H9 (cell line): ENCODE results near the gene HCFC2. TPM values are rescaled to one million over a fixed set of nuclear protein-coding genes. Genes with fewer than 3 reads are reported as not detected.

Experiments
- DNase-seq: peaks from one replicate; pipeline ENCODE4 v3.0.0-alpha.2; 2017
- H2AFZ ChIP-seq: one replicate; pipeline ENCODE4 v1.6.1; 2013; ENCODE audit warnings: mild to moderate bottlenecking, low read length, control low read depth, moderate library complexity
- H2AK5ac ChIP-seq: 2 replicates; pipeline ENCODE4 v1.6.1; 2013; ENCODE audit warnings: low read length, control low read depth, mixed read lengths; ENCODE audit not compliant: insufficient read length
- H2BK120ac ChIP-seq: one replicate; pipeline ENCODE4 v1.6.1; 2013; ENCODE audit warnings: low read depth, mild to moderate bottlenecking, low read length, control low read depth, inconsistent platforms; ENCODE audit not compliant: poor library complexity, severe bottlenecking
- H2BK12ac ChIP-seq: 2 replicates; pipeline ENCODE4 v1.6.1; 2013; ENCODE audit warnings: low read length, control low read depth, mixed read lengths, low read depth; ENCODE audit not compliant: insufficient read length
- H2BK15ac ChIP-seq: 2 replicates; pipeline ENCODE4 v1.6.1; 2013; ENCODE audit warnings: low read depth, low read length, control low read depth
- H2BK20ac ChIP-seq: one replicate; pipeline ENCODE4 v1.6.1; 2013; ENCODE audit warnings: low read depth, mild to moderate bottlenecking, low read length, control low read depth, inconsistent platforms; ENCODE audit not compliant: poor library complexity, severe bottlenecking
- H2BK5ac ChIP-seq: 2 replicates; pipeline ENCODE4 v1.6.1; 2013; ENCODE audit warnings: low read length, control low read depth, mixed read lengths; ENCODE audit not compliant: insufficient read length
- H3K14ac ChIP-seq: 2 replicates; pipeline ENCODE4 v1.6.1; 2013; ENCODE audit warnings: low read length, control low read depth; ENCODE audit not compliant: insufficient read depth
- H3K18ac ChIP-seq: 2 replicates; pipeline ENCODE4 v1.6.1; 2013; ENCODE audit warnings: low read depth, mild to moderate bottlenecking, mixed read lengths, low read length, control low read depth; ENCODE audit not compliant: insufficient read length
- H3K23ac ChIP-seq: 2 replicates; pipeline ENCODE4 v1.6.1; 2013; ENCODE audit warnings: low read length, control low read depth, mixed read lengths, low read depth; ENCODE audit not compliant: insufficient read length
- H3K23me2 ChIP-seq: 2 replicates; pipeline ENCODE4 v1.6.1; 2013; ENCODE audit warnings: low read depth, mild to moderate bottlenecking, mixed read lengths, low read length, control low read depth; ENCODE audit not compliant: insufficient read length, poor library complexity, severe bottlenecking
- H3K27ac ChIP-seq: 2 replicates; pipeline ENCODE4 v1.5.1; 2013; ENCODE audit warnings: low read length, control low read depth, mixed read lengths, low read depth; ENCODE audit not compliant: insufficient read length
- H3K27me3 ChIP-seq: 2 replicates; pipeline ENCODE4 v1.6.1; 2013; ENCODE audit warnings: low read length, control low read depth, inconsistent platforms; ENCODE audit not compliant: insufficient read depth
- H3K4ac ChIP-seq: 2 replicates; pipeline ENCODE4 v1.6.1; 2013; ENCODE audit warnings: low read depth, mild to moderate bottlenecking, control low read depth, inconsistent platforms, low read length, moderate library complexity
- H3K4me1 ChIP-seq: 2 replicates; pipeline ENCODE4 v1.6.1; 2013; ENCODE audit warnings: low read length, control low read depth, inconsistent platforms; ENCODE audit not compliant: insufficient read depth
- H3K4me2 ChIP-seq: 2 replicates; pipeline ENCODE4 v1.6.1; 2013; ENCODE audit warnings: low read length, control low read depth, mixed read lengths; ENCODE audit not compliant: insufficient read length, insufficient read depth
- H3K56ac ChIP-seq: 2 replicates; pipeline ENCODE4 v1.6.1; 2013; ENCODE audit warnings: low read depth, mild to moderate bottlenecking, mixed read lengths, low read length, control low read depth; ENCODE audit not compliant: insufficient read length
- H3K79me1 ChIP-seq: 2 replicates; pipeline ENCODE4 v1.6.1; 2013; ENCODE audit warnings: low read depth, mild to moderate bottlenecking, moderate library complexity, low read length, control low read depth, inconsistent platforms; ENCODE audit not compliant: insufficient read depth, poor library complexity, severe bottlenecking
- H3K79me2 ChIP-seq: 2 replicates; pipeline ENCODE4 v1.6.1; 2013; ENCODE audit warnings: low read length, control low read depth, inconsistent platforms; ENCODE audit not compliant: insufficient read depth
- H3K9ac ChIP-seq: 2 replicates; pipeline ENCODE4 v1.6.1; 2013; ENCODE audit warnings: low read length, control low read depth, mixed read lengths; ENCODE audit not compliant: insufficient read length; ENCODE audit errors: extremely low read depth
- H3K9me3 ChIP-seq: one replicate; pipeline ENCODE4 v1.6.1; 2013; ENCODE audit warnings: low read depth, low read length, inconsistent platforms; ENCODE audit not compliant: control insufficient read depth
- H3T11ph ChIP-seq: one replicate; pipeline ENCODE4 v1.6.1; 2013; ENCODE audit warnings: mild to moderate bottlenecking, low read length, control low read depth, inconsistent platforms
- H4K20me1 ChIP-seq: one replicate; pipeline ENCODE4 v1.6.1; 2013; ENCODE audit not compliant: control insufficient read depth, insufficient read length, insufficient read depth
- H4K5ac ChIP-seq: 2 replicates; pipeline ENCODE4 v1.6.1; 2013; ENCODE audit warnings: low read depth, mild to moderate bottlenecking, mixed read lengths, low read length, control low read depth; ENCODE audit not compliant: insufficient read length
- H4K8ac ChIP-seq: replicated peaks from 2 replicates; pipeline ENCODE4 v1.6.1; 2013; ENCODE audit warnings: low read length, control low read depth, mixed read lengths, low read depth; ENCODE audit not compliant: insufficient read length
- H4K91ac ChIP-seq: 2 replicates; pipeline ENCODE4 v1.6.1; 2013; ENCODE audit warnings: low read depth, mild to moderate bottlenecking, moderate library complexity, mixed read lengths, low read length, control low read depth; ENCODE audit not compliant: insufficient read length
- H3K27ac Mint-ChIP-seq, 3 experiments: 2 replicates in 2 of 3; 3 replicates in 1 of 3; pipeline ENCODE4 v1.8.0; 2020 to 2021; ENCODE audit warnings: mixed read lengths in 3 of 3, mild to moderate bottlenecking in 1 of 3, moderate library complexity in 1 of 3
- H3K27me3 Mint-ChIP-seq: 2 replicates; pipeline ENCODE4 v1.8.0; 2021; ENCODE audit warnings: low read depth, mild to moderate bottlenecking, moderate library complexity, mixed read lengths
- H3K36me3 Mint-ChIP-seq, 3 experiments: 2 replicates in 2 of 3; 3 replicates in 1 of 3; pipeline ENCODE4 v1.8.0; 2020 to 2021; ENCODE audit warnings: low read depth in 3 of 3, mixed read lengths in 3 of 3; ENCODE audit not compliant: insufficient read depth in 1 of 3
- H3K4me1 Mint-ChIP-seq, 2 experiments: 2 replicates each; pipeline ENCODE4 v1.8.0; 2020; ENCODE audit warnings: mixed read lengths in 2 of 2
- H3K4me3 Mint-ChIP-seq, 2 experiments: 2 replicates in 1 of 2; 3 replicates in 1 of 2; pipeline ENCODE4 v1.8.0; 2020 to 2021; ENCODE audit warnings: mild to moderate bottlenecking in 2 of 2, mixed read lengths in 2 of 2, moderate library complexity in 1 of 2
- H3K9me3 Mint-ChIP-seq, 2 experiments: 2 replicates in 1 of 2; 3 replicates in 1 of 2; pipeline ENCODE4 v1.8.0; 2020; ENCODE audit warnings: mild to moderate bottlenecking in 2 of 2, mixed read lengths in 2 of 2, moderate library complexity in 1 of 2
- WGBS: extraction: QIAGEN DNeasy Blood & Tissue Kit; methylation state at CpG from one replicate; pipeline ENCODE4 v1.1.7; 2013; ENCODE audit warnings: missing lambda C conversion rate, low lambda C conversion rate, mixed read lengths; ENCODE audit not compliant: insufficient read length; ENCODE audit errors: extremely low coverage; 5-methylcytosine and 5-hydroxymethylcytosine counted together
- total RNA-seq: library from RNA; stranded (reverse); gene quantifications from 2 replicates; pipeline ENCODE4 v1.2.1, GENCODE V29; 2021
- TF ChIP-seq, protein P1 (sequence below): fragments of 200-600 bp; sonication (generic); conservative IDR thresholded peaks from 3 replicates; pipeline ENCODE4 v1.8.0; 2021; ENCODE audit warnings: antibody characterized with exemption, mild to moderate bottlenecking

The HCFC2 gene
- total RNA-seq, 1 experiment from 2014 or later = 1.9 TPM

DNA sequence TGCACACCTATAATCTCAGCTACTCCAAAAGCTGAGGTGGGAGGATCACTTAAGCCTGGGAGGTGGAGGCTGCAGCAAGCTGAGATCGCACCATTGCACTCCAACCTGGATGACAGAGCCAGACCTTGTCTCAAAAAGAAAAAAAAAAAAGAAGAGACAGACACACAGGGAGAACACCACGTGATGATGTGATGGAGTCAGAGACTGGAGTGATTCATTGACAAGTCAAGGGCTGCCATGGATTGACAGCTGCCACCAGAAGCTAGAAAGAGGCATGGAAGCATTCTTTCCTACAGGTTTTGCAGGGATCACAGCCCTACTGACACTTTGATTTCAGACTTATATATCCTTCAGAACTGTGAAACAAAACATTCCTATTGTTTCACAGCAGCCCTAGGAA is 3.5 kb upstream of the HCFC2 start:
- Histone ChIP-seq H3K23me2 (peaks cover 15% of the 10 kb centered on the region), H3K18ac (no peak overlapping the region), H2AFZ (no peak overlapping the region), H4K20me1 (no peaks in the 10 kb centered on the region), H3K79me1 (no peaks in the 10 kb centered on the region), H3K4me2 (no peak overlapping the region), H3K4ac (no peak overlapping the region), H2BK12ac (no peak overlapping the region), H4K8ac (no peak overlapping the region), H3T11ph (no peak overlapping the region), H3K23ac (no peak overlapping the region), H4K91ac (no peak overlapping the region), H4K5ac (no peak overlapping the region), H2BK120ac (no peak overlapping the region), H3K79me2 (no peaks in the 10 kb centered on the region), H2BK15ac (no peak overlapping the region), H2BK20ac (no peak overlapping the region), H2AK5ac (no peak overlapping the region), H3K9ac (no peak overlapping the region), H2BK5ac (no peak overlapping the region), H3K27ac (no peak overlapping the region), H3K56ac (no peak overlapping the region), H3K4me1 (no peaks in the 10 kb centered on the region), H3K27me3 (no peaks in the 10 kb centered on the region), H3K14ac (no peak overlapping the region), H3K9me3 (no peaks in the 10 kb centered on the region)
- H3K4me1 Mint-ChIP-seq = peaks cover 17 to 18% of the 10 kb centered on the region in 2 experiments
- no peak for DNase-seq
- H3K9me3 Mint-ChIP-seq = no peaks in the 10 kb centered on the region
- H3K27ac Mint-ChIP-seq = no peak overlapping the region
- H3K27me3 Mint-ChIP-seq = peaks cover 29% of the 10 kb centered on the region
- no peak overlapping the region for H3K4me3 Mint-ChIP-seq
- TF ChIP-seq, protein P1, sequence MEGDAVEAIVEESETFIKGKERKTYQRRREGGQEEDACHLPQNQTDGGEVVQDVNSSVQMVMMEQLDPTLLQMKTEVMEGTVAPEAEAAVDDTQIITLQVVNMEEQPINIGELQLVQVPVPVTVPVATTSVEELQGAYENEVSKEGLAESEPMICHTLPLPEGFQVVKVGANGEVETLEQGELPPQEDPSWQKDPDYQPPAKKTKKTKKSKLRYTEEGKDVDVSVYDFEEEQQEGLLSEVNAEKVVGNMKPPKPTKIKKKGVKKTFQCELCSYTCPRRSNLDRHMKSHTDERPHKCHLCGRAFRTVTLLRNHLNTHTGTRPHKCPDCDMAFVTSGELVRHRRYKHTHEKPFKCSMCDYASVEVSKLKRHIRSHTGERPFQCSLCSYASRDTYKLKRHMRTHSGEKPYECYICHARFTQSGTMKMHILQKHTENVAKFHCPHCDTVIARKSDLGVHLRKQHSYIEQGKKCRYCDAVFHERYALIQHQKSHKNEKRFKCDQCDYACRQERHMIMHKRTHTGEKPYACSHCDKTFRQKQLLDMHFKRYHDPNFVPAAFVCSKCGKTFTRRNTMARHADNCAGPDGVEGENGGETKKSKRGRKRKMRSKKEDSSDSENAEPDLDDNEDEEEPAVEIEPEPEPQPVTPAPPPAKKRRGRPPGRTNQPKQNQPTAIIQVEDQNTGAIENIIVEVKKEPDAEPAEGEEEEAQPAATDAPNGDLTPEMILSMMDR = no peak
- no CpG with 5 or more reads among the region's 2 CpGs for WGBS
- no peaks in the 10 kb centered on the region for H3K36me3 Mint-ChIP-seq
